ENCODE data around the gene HYAL3.

DNA sequence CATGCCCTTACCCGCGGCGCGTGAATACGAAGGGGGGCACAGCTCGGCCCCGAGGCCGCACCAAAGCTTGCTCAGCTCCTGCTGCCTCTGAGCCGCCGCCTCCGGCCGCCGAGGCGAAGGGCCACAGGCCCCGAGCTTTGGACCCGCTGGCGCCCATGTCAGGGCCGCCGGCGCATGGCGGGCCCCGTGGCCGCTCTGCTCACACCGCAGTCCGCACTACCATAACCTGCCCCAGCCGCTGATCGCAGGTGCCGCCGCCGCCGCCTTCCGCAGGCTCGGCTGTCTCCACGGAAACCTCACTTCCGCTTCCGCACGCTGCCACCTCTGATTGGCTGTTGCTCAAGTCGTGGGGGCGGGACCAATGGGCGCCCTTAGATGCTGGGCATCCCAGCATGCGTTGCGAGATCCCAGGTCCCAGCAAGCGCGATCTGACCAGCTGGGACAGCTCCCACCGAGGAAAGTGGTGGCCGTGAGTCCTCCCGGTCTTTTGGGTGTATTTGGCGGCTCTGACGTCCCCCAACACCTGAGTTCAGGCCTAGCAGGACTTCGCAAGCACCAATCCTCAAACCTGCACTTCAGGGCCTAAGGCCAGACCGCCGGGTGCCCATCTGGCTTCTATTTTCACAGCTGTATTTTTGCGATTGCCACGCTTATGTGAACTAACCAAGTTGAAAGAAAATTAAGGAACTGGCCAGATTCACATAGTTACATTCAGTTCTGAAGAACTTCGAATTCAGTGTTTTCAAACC, 28.9 kb upstream of the HYAL3 start, which contains the start of gene TUSC2:
- TF ChIP-seq POLR2A (IDR thresholded peaks at IDR 0.05): peak; percentile 69
- TF ChIP-seq, protein P1, sequence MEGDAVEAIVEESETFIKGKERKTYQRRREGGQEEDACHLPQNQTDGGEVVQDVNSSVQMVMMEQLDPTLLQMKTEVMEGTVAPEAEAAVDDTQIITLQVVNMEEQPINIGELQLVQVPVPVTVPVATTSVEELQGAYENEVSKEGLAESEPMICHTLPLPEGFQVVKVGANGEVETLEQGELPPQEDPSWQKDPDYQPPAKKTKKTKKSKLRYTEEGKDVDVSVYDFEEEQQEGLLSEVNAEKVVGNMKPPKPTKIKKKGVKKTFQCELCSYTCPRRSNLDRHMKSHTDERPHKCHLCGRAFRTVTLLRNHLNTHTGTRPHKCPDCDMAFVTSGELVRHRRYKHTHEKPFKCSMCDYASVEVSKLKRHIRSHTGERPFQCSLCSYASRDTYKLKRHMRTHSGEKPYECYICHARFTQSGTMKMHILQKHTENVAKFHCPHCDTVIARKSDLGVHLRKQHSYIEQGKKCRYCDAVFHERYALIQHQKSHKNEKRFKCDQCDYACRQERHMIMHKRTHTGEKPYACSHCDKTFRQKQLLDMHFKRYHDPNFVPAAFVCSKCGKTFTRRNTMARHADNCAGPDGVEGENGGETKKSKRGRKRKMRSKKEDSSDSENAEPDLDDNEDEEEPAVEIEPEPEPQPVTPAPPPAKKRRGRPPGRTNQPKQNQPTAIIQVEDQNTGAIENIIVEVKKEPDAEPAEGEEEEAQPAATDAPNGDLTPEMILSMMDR (IDR thresholded peaks at IDR 0.05): peak in 2 of 4 experiments; percentile 12 to 32

Measured in prostate gland (tissue), 2 donors.